AG08396 (cell line): Measurements from ENCODE around the gene RERE.
"Not testable (repeated sequence)": the region's sequence is repeated elsewhere in the genome, so short reads cannot be mapped to it uniquely, and the experiment has no call there.

Experiments
- DNase-seq: peaks from one replicate; pipeline ENCODE4 v3.0.0; 2012; ENCODE audit warnings: low spot score, mixed read lengths

Gene RERE

GRCh38 chr1:8716238-8716637, 101.2 kb downstream of the RERE start:
- no peak for DNase-seq

- no peak for DNase-seq
Measured at GRCh38 chr1:8714173-8714572, 103.3 kb downstream of the RERE start.

DNA sequence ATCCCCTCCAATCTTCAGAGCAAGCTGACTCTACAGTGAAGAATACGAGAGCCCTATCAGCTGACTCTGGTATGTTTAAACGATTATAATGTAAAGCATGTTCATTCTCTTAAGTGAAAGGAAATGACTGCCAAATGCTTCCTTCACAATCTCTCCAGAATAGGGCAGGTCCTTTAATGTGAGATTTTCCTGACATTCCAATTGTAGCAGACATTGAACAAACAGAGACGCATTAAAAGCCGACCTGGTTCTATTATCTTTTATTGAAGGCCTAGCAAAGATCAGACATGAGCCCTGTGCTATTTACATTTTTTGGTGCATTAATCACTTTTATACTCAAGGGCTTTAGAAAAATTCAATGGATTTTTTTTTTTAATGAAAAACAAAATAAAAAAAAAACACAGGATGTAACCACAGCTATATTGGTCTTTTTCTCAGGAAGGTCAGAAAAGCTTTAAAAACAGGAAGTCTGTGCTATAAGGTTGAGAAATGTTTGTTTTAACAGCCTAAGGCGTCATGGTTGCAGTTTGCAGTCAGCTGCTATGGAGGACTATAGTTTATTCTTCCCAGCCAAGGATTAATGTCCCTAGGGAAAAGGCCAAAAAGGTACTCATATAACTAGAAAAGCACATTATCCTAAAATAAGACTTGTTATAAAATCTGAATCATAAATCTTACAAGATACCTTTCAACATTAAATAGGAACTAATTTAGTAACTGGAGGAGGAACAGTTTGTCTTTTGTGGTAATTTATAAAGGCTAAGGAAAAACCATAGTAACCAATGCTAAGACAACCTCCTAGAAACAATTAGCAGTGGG, 104.8 kb downstream of the RERE start:
- DNase-seq: peak; percentile 42

DNA sequence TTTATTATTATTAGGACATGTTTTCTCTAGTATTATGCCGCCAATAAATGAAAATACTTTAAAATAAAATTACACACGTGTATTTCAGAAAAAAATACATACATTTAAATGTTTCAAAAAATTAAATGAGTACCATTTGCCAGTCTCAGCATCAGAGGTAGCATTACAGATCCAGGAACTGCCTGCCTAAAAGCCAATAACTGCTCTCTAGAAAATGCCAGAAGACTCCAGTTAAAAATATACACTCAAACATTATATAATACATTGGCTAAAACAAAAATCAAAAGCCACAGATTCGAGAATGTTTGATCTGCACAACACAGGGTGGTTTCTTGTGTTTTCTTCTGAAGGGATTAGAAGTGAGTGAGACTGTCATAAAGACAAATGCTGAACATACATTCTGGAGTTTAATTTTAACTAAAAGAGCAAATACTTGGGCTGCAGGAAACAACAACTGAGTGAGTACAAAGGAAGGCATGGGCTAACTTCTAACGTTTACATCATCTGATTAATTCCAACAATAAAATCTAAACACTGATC, 105.5 kb downstream of the RERE start:
- DNase-seq: no peak

DNA sequence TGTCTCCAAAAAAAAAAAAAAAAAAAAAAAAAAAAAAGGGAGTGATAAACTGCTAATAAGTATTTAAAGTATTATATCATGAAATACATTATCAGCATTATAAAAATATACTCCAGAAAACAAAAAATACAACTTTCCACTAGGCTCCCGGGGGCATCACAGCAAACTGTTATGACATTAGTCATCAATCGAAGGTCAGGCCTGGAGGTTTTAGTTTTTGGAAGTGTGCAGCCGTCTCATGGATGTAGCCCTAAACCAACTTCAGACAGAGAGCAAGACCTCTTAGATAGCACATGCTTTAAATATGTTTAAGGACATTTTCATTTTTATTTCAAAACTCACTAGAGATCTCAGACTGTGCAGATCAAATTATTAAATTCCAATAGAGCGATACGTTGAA, 106.3 kb downstream of the RERE start:
- no peak for DNase-seq

DNA sequence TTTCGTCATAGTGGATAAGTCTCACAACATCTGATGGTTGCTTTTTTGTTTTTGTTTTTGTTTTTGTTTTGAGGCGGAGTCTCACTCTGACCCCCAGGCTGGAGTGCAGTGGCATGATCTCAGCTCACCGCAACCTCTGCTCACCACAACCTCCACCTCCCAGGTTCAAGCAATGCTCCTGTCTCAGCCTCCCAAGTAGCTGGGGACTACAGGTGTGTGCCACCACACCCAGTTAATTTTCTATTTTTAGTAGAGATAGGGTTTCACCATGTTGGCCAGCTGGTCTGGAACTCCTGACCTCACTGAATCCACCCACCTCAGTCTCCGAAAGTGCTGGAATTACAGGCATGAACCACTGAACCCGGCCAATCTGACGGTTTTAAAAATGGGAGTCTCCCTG, 109.2 kb downstream of the RERE start:
- no peak for DNase-seq

DNA sequence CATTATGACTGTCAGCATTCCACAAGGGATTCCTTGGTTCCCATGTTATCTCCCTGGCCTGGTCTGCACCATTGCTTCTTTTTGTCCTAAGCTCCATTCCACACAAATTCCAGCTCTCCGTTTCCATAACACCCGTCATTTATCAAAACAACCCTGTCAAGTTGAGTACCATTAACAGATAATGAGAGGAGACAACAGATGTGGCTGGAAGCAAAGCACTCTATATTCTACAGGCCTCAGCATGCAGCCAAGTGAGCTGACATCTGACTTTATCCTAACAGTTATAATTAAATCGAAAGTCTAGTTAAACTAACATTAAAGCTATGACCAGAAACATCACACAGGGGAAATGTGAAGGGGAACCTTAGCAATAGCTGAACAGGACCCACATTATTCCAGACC, 110.4 kb downstream of the RERE start:
- DNase-seq: no peak

GRCh38 chr1:8706291-8706690, 111.1 kb downstream of the RERE start:
- no peak for DNase-seq

DNA sequence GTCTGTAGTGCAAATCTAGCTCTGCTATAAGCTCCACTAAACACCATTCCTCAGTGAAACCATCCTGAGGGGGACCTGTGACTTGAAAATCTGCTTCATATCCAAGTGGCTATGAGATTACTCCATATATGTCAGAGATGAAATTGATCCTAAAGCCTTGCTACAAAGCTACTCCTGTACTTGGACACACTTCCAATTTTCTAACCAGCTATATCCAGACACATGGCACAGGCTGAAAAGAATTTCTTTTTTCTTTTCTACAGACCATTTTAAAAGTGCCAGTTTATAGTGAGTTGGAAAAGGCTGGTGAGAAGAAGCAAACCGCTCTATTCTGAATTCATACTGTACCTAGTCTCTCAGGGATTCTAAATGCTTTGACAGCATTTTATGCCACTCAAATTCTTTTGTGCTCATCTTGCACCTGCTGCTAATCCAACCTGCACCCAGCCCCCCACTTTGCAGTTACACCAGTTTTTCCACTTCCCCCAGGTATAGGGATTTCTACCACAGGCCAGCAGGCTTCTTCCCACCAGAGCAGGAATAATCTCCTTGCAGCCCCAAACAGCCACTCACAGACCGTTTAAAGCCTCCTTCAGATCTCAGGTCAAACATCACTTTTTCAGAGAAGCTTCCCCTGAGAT, 112.5 kb downstream of the RERE start:
- DNase-seq: no peak

DNA sequence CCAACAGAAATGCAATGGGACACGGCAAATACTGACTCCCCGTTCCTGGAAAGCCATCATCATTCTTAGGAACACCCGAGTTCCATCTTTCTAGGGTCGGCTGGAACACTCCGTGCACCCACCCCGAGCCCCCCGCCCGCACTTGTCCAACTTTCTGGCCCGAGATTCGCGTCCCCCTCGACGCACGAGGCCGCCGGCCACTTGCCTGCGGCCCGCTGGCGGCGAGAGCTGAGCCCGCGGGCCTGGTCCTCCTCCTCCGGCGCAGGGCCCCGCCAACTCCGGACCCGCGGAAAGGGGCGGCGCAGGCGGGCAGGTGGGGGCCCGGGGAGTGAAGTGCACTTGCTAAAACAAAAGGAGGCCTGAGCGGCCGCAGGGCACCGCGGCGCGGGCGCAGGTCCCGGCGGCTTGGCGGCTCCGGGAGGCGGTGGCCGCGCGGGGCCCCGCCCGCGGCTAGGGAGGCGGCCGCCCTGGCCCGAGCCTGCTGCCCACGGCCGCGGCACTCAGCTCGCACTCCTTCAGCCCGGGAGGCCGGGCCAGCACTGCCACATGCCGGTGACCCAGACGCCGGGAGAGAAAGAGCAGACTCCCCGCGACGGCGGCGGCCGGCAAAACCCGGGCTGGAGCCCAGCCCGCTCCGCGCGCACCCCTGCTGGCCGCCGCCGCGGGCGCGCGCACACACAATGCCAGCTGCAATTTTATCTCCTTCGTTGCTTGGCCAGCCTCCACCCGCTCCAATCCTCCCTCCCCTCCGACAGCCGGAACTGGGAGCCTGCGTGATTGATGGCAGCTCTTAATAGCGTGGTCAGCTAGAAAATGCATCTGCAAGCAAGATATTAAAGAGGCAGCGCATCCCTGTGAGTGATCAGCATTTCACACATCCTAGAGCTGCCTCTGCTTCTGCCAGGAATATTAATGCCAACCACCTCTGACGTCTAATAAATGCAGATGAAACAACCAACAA, 114.3 kb downstream of the RERE start:
- DNase-seq: peak; percentile 93

GRCh38 chr1:8702472-8702849, 115.0 kb downstream of the RERE start:
- no peak for DNase-seq

- DNase-seq: peak; percentile 30
Measured at GRCh38 chr1:8701794-8702471, 115.5 kb downstream of the RERE start.

DNA sequence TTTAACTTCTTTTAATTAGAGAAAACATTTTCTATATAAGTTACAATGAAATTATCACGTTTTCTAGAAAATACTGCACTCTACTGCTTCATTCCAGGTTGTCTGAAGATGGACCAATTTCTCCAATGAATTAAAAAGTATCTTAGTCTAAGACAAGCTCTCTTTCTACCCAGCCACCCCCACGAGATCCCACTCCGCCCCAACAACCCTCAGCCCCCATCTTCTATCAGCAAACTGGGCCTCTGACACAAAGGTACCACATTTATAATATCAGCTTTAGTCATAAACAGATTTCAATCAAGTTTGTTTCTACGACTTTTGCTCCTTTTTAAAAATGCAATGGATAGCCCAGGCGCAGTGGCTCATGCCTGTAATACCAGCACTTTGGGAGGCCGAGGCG, 117.8 kb downstream of the RERE start:
- DNase-seq: no peak

GRCh38 chr1:8698937-8699447, 118.4 kb downstream of the RERE start:
- DNase-seq: no peak

GRCh38 chr1:8698012-8698630, 119.3 kb downstream of the RERE start:
- DNase-seq: no peak

- not testable (repeated sequence) for DNase-seq
Measured at GRCh38 chr1:8695442-8695841, 122.0 kb downstream of the RERE start.

DNA sequence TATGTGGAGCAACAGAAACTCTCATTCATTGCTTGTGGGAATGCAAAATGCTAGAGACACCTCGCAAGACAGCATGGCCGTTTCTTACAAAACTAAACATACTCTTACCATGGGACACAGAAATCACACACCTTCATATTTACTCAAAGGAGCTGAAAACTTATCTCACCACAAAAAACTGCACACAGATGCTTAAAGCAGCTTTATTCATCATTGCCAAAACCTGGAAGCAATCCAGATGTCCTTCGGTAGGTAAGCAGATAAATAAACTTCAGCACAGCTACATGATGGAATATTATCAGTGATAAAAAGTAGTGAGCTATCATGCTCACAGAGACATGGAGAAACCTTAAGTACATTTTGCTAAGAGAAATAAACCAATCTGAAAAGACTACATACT, 124.3 kb downstream of the RERE start:
- no peak for DNase-seq

GRCh38 chr1:8691662-8692061, 125.8 kb downstream of the RERE start:
- DNase-seq: no peak

DNA sequence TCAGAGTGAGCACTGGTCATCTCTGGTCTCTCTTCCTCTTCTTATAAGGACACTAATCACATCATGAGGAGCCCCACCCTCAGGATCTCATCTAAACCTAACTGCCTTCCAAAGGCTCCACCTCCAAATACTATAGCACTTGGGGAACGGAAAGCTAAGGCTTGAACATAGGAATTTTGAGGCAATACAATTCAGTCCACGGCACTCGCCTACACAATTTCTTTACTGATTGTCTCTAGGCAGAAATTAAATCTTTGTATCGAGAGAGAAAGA, 127.3 kb downstream of the RERE start:
- no peak for DNase-seq

GRCh38 chr1:8689431-8690252, 127.8 kb downstream of the RERE start:
- DNase-seq: no peak
